Measurements from ENCODE around the gene PPP1R11.

The PPP1R11 gene

DNA sequence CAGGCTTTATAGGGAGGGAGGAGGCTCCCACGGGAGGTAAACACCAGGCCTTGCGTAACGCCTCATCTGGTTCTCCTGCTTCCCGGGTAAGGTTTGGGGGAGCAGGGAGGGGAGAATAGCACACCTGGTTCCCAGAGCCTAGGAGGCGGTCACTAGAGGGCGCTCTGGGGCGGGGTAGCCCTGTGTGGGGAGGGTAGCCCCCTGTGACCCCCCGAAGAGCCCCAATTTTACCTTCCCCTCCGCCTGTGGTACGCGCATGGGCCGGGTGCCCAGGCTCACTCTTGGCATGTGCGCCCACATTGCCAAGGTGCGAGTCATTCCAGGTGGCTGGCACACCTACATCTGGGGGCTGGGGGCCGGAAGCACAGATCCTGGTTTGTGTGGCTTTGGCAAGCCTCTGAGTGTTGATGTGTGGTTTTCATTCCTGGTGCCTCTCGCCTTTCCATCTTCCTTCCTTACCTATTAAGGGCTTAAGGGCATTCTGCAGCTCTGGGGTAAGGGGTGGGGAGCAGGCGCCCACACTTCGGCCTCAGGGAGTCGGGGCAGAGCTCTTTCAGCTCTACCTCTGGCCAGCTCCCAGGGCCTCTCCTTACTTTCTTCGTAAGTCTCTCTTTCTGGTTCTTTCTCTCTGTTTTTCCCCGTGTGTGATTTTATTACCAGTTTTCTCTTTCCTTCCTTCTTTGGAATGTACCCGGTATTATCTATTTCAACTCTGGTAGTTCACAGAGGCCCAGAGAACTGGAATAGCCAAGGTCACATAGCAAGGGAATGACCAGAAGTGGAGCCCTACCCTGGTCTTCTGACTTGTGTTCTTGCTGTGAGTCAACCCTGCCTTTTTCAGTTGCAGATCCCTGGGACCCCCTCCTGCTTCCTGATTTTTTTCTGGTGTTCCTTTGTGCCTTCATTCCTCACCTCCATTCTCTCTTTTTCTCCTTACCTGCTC, 9.1 kb downstream of the PPP1R11 start (continued):
- TF ChIP-seq RARB (CRISPR knock-in tag; IDR thresholded peaks at IDR 0.05) (no peak), ESRRG (CRISPR knock-in tag; IDR thresholded peaks at IDR 0.05) (no peak), TCF4 (CRISPR knock-in tag; IDR thresholded peaks at IDR 0.05; ENCODE audit: borderline replicate concordance) (no peak), GLIS3 (CRISPR knock-in tag; IDR thresholded peaks at IDR 0.05) (no peak)
- TF ChIP-seq, protein P1, sequence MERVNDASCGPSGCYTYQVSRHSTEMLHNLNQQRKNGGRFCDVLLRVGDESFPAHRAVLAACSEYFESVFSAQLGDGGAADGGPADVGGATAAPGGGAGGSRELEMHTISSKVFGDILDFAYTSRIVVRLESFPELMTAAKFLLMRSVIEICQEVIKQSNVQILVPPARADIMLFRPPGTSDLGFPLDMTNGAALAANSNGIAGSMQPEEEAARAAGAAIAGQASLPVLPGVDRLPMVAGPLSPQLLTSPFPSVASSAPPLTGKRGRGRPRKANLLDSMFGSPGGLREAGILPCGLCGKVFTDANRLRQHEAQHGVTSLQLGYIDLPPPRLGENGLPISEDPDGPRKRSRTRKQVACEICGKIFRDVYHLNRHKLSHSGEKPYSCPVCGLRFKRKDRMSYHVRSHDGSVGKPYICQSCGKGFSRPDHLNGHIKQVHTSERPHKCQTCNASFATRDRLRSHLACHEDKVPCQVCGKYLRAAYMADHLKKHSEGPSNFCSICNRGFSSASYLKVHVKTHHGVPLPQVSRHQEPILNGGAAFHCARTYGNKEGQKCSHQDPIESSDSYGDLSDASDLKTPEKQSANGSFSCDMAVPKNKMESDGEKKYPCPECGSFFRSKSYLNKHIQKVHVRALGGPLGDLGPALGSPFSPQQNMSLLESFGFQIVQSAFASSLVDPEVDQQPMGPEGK (CRISPR knock-in tag; IDR thresholded peaks at IDR 0.05; ENCODE audit: borderline replicate concordance) = no peak

DNA sequence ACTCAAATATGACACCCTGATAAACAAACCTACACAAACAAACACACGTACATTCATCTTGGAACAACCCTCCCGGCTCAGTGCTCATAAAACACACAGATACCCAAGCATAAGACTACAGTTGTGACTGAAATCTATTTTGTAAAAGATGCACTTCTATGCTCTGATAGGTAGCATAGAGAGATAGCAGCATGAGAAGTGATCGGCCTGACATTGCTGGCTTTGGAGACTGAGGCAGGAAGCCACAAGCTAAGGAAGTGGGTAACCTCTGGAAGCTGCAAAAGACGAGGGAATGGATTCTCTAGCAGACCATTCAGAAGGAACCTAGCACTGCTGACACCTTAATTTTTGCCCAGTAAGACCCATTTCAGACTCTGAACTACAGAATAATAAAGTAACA, 10.2 kb downstream of the PPP1R11 start:
- TF ChIP-seq, protein P2, sequence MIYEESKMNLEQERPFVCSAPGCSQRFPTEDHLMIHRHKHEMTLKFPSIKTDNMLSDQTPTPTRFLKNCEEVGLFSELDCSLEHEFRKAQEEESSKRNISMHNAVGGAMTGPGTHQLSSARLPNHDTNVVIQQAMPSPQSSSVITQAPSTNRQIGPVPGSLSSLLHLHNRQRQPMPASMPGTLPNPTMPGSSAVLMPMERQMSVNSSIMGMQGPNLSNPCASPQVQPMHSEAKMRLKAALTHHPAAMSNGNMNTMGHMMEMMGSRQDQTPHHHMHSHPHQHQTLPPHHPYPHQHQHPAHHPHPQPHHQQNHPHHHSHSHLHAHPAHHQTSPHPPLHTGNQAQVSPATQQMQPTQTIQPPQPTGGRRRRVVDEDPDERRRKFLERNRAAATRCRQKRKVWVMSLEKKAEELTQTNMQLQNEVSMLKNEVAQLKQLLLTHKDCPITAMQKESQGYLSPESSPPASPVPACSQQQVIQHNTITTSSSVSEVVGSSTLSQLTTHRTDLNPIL (CRISPR knock-in tag; IDR thresholded peaks at IDR 0.05; ENCODE audit: low read depth) = no peak
- TF ChIP-seq TOX (CRISPR knock-in tag; IDR thresholded peaks at IDR 0.05; ENCODE audit: borderline replicate concordance) (no peak), GLIS3 (CRISPR knock-in tag; IDR thresholded peaks at IDR 0.05) (no peak), RARB (CRISPR knock-in tag; IDR thresholded peaks at IDR 0.05) (no peak), TCF4 (CRISPR knock-in tag; IDR thresholded peaks at IDR 0.05; ENCODE audit: borderline replicate concordance) (no peak), ZFP3 (CRISPR knock-in tag; IDR thresholded peaks at IDR 0.05) (no peak), OSR1 (CRISPR knock-in tag; IDR thresholded peaks at IDR 0.05) (no peak), SNAI2 (CRISPR knock-in tag; IDR thresholded peaks at IDR 0.05) (no peak), CSDC2 (CRISPR knock-in tag; IDR thresholded peaks at IDR 0.05) (no peak), ZC3H10 (CRISPR knock-in tag; IDR thresholded peaks at IDR 0.05) (no peak), ESRRG (CRISPR knock-in tag; IDR thresholded peaks at IDR 0.05) (no peak), ZNF8 (CRISPR knock-in tag; IDR thresholded peaks at IDR 0.05) (no peak)
- ATAC-seq = no peak

DNA sequence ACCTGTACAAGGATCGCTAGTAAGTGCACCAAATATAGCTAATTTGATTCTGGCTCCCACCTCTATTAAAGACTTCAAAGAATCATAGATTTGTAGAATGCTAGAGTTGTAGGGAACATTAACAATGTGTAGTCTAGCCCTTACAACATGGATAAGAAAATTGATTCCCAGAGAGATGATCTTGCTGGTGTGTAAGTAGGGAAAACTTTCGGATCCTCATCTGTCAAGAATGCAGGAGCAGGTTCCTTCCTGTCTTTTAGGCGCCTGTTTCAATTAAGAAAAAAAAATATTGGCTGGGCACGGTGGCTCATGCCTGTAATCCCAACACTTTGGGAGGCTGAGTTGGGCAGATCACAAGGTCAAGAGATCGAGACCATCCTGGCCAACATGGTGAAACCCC, 20.9 kb downstream of the PPP1R11 start:
- ATAC-seq = no peak
- TF ChIP-seq RARB (CRISPR knock-in tag; IDR thresholded peaks at IDR 0.05) = no peak
- TF ChIP-seq, protein P2 (CRISPR knock-in tag; IDR thresholded peaks at IDR 0.05; ENCODE audit: low read depth) = no peak
- TF ChIP-seq CSDC2 (CRISPR knock-in tag; IDR thresholded peaks at IDR 0.05) = no peak
- no peak for TF ChIP-seq ZFP30 (CRISPR knock-in tag; IDR thresholded peaks at IDR 0.05)
- TF ChIP-seq, protein P3, sequence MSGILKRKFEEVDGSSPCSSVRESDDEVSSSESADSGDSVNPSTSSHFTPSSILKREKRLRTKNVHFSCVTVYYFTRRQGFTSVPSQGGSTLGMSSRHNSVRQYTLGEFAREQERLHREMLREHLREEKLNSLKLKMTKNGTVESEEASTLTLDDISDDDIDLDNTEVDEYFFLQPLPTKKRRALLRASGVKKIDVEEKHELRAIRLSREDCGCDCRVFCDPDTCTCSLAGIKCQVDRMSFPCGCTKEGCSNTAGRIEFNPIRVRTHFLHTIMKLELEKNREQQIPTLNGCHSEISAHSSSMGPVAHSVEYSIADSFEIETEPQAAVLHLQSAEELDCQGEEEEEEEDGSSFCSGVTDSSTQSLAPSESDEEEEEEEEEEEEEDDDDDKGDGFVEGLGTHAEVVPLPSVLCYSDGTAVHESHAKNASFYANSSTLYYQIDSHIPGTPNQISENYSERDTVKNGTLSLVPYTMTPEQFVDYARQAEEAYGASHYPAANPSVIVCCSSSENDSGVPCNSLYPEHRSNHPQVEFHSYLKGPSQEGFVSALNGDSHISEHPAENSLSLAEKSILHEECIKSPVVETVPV (CRISPR knock-in tag; IDR thresholded peaks at IDR 0.05) = no peak
- TF ChIP-seq, protein P4, sequence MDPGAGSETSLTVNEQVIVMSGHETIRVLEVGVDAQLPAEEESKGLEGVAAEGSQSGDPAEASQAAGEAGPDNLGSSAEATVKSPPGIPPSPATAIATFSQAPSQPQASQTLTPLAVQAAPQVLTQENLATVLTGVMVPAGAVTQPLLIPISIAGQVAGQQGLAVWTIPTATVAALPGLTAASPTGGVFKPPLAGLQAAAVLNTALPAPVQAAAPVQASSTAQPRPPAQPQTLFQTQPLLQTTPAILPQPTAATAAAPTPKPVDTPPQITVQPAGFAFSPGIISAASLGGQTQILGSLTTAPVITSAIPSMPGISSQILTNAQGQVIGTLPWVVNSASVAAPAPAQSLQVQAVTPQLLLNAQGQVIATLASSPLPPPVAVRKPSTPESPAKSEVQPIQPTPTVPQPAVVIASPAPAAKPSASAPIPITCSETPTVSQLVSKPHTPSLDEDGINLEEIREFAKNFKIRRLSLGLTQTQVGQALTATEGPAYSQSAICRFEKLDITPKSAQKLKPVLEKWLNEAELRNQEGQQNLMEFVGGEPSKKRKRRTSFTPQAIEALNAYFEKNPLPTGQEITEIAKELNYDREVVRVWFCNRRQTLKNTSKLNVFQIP (CRISPR knock-in tag; IDR thresholded peaks at IDR 0.05; ENCODE audit: borderline replicate concordance, low read depth) = no peak
- no peak for TF ChIP-seq OSR1 (CRISPR knock-in tag; IDR thresholded peaks at IDR 0.05)
- TF ChIP-seq ESRRG (CRISPR knock-in tag; IDR thresholded peaks at IDR 0.05) = no peak
- TF ChIP-seq TOX (CRISPR knock-in tag; IDR thresholded peaks at IDR 0.05; ENCODE audit: borderline replicate concordance) = no peak
- no peak for TF ChIP-seq ZFP3 (CRISPR knock-in tag; IDR thresholded peaks at IDR 0.05)
- TF ChIP-seq ISL1 (CRISPR knock-in tag; IDR thresholded peaks at IDR 0.05) = no peak
- TF ChIP-seq SNAI2 (CRISPR knock-in tag; IDR thresholded peaks at IDR 0.05) = no peak
